GM21619 (cell line): ENCODE data around the gene ABCC3.

Experiments
- ATAC-seq: cut with Tn5 transposase; IDR thresholded peaks from one replicate; pipeline ENCODE4 v1.9.1; 2021; ENCODE audit not compliant: unreplicated experiment

ABCC3 gene

DNA sequence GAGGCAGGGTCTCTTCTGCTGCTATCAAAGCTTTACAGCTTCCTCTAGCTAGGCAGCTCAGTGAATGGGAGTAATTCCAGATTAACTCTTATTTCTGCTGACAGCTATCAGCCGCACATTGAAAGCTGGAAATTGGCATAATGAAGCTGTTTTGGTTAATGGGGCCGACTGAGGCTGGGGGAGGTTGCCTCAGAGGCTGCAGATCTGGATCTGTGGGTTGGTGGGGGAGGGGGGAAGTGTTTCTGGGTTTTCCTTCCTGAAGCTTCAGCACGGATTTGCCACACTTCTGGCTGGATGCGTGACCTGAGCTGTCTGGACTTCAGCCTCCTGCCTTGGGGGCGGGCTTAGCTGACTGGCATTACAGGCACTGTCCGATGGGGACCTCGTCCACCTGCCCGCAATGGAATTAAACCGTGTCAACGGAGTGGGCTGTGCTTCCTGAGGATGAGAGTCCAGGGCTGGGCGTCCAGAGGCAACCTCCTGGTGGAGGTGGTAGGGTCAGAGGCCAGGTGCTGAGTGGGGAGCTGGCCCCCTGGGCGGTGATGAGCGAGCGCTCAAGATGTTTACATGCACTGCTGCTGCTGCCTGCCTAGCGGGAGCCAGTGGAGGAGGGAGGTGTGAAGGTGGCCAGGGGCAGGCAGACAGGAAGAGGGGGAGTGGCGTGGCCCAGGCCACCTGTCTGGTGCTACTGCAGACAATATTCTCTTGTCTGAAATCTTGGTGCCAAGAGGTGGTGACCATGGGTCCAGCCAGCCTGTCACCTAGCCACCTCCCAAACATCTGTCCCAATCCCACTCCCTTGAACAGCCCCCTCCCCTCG lies 6.7 kb upstream of the ABCC3 start:
- no peak for ATAC-seq

DNA sequence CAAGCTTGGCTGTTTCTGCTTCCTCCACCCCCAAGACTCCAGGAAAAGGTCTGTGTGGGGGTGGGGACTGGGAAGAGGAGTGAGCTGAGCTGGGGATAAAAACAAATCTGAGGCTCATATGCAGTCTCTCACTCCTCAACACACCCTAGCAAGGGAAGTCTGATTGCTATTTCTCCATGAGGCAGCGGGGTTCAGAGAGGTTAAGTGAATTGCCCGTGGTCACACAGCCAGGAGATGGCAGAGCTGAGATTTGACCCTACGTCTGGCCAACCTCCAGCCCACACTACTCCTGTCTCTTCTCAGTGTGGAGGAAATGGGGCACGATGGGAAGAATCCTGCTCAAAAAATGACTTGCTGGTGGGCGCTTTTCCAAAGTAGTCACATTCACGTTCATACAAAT lies 4.8 kb upstream of the ABCC3 start:
- ATAC-seq: no peak

DNA sequence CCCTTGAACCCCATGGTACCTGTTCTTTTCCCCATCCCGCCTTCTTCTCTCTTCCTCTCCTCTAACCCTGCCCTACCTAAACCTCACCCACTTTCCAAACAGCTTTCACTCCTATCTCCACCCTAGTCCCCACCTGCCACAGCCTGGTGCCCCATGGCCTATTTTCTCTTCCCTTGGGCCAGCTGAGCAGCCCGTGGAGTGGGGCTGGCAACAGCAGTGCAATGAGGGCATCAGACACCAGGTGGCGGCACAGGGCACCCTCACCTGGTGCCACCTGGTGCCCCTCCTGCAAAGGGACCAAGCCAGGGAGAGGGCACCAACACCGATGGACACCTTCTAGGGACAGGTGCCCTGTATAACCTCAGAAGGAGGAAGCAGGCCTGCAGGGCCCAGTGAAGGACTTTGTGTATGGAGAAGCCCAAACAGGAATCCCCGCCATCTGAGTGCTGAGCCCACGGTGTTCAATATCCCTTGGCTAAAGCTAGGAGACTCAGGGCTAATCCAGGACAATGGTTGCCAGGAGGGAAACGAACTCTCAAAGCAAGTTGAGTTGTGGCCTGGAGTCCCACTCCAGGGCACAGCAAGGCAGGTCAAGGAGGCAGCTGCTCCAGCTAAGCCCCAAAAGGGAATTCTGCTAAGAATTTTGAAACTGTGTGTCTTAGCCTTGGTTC lies 4.0 kb upstream of the ABCC3 start:
- ATAC-seq: no peak

DNA sequence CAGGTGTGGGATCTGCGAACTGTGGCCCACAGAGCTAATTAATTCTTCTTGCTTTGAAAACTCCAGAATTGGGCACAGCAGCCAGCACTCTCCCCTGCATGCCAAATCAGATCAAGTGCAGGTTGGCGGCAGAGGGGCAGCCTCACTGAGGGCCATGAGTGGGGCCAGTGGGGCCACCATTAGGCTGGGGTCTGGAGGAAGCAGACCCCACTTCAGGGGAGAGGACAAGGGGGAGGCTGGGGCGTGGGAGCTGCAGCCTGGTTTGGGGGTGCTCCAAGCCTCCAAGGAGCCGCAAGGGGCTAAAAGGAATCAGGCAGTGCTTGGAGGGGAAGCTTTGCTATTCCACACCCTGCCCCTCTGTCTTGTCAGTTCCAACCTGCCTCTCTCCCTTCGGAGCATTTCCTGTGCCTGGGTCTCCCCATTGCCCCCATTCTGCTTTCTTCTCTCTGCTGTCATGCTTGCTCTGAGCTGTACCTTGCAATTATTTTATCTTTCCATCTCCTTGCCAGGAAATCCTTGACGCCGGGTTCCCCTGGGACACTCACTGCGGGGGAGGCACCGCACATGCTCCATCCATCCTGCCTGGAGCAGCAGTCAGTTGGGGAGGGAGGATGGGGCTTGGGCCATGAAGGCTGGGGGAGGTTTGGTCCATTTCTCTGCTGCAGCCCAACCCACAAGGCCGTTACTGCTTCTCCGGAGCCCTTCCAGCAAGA lies 3.3 kb upstream of the ABCC3 start:
- no peak for ATAC-seq

DNA sequence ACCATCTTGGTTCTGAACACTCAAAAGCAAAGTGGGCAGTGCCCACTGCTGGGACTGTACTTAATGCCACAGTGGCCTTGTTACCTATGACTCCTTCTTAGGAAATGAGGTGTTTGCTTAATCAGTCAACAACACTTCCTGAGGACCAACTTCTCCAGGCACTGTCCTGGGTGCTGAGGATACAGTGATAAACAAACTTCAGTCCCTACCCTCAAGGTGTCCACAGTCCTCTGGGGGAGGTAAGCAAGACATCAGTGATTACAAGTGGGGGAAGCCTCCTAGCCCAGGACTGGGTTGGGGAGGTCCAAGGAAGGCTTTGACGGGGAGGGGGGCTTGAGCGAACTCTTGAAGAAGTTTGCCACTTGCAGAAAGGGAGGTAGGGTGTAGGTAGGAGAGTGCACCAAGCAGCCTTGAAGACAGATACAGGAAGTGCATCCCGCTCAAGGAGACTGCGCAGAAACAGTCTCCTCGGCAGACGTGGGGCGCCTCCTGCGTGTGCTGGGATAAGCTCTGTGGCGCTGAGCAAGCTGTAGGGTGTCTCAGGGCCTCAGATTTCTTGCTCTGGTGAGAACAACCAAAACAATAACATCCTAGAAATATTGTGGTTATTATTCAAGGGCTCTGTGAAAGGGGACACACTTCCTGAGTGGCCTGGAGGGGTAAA lies 2.6 kb upstream of the ABCC3 start:
- no peak for ATAC-seq

DNA sequence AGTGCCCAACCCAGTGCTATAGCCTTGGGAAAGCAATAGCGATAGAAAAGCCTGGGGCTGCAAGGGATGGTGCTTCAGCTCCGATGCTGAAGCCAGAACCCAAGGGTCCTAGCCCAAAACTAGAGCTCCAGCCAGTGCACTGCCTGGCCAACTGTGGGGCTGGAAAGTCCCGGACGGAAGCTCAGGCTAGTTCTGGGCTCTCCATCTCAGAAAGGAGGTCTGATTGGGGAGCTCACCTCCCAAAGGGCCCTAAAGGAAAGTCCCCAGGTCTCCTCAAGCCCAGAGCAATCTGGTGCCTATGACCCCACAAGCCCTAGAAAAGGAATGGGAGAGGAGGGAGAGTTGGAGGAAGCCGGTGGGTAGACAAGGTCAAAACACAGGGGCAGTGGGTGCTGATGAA lies 2.0 kb upstream of the ABCC3 start:
- no peak for ATAC-seq

DNA sequence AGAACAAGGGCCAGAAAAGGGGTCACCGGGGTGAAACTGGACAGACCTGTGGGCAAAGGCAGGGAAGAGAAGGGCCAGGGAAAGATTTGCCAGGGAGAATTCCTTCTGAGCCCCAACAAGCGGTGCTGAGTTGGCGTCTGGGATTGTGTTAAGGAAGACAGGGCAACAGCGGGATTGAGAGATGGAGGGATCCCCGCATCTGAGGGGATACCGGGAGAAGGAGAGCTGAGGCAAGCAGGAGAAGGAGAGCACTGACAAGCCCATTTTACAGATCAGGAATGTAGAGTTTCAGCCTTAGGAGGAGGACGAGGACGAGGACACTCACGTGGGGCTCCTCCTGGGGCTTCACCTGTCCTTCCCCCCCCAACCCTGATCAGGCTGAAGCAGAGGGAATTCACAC lies 998 bp upstream of the ABCC3 start:
- no peak for ATAC-seq

DNA sequence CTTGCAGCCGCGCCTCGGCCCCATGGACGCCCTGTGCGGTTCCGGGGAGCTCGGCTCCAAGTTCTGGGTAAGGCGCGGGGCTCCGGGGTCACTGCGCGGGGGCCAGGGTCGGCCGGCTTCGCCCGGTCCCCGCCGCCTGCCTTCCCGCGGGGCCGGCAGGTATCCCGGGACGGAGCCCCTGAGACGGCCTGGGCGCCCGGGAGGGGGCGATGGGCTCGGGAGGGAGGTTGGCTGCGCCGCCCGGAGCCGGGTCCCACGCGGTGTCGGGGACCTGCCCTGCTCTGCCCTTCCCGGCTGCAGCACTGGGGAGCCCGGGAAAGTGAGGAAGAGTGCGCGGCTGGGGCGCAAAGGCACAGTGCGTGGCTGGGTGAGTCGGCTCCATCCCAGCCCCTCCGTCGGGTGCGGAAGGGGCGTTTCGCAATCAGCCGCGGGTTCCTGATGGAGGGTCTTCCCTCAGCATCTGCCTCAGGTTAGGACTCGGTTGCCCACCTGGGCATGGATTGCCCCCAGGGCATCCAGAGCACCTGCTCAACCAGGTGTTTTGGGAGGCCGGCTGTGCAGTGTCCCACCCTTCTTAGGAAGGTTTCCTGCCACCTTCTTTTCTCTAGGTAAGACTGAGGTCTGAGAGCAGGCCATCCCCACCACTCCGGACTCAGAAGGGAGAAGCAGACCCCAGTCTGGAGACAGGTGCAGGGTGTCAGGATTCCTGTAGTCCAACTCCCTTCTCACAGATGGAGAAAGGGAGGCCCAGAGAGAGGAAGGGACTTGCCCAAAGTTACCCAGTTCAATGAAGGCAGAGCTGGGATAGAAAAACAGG lies 442 bp downstream of the ABCC3 start:
- no peak for ATAC-seq

DNA sequence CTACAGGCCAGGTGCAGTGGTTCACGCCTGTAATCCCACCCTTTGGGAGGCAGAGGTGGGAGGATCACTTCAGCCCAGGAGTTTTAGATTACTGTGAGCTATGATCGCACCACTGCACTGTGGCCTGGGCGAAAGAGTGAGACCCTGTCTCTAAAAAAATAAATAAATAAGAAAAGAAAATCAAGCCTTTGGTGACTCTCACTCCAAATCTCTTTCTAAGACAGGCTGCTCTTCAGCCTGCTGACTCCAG lies 976 bp downstream of the ABCC3 start:
- ATAC-seq: no peak

DNA sequence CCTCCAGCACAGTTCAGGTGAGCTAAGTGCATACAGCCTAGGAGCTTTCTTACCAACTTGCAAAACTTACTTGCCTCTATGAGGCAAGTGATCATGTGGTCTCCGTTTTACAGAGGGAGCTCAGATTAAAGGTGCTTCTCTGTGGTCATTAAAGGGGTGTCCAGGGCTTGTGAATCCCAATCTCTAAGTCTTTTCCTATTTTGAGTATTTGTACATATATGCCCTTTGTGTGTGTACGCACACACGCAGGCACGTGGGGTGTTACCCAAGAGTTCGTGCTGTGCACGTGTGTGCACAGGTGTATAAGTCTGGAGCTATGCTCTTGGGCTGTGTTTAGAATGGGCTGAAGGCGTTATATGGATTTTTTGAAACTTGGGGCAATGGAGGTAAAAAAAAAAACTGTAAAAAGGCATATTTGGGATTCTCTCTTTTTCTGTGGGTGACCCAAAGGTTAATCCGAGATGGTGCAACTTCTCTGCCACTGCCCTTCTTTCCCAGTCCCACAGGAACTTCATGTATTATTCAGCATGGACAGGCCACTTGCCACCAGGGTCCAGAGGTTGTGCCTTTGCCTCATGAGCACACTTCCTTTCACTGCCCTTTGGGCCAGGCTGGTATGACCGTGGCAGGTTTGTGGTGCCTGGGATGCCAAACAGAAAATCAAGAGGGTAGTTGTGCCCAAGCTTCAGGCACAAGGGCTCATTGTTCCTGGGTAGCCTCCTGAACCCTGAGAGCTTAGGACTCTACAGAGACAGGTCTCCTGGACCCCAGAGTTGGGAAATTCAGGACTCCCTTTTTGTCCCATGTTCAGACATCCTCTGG lies 1.5 kb downstream of the ABCC3 start:
- ATAC-seq: no peak

DNA sequence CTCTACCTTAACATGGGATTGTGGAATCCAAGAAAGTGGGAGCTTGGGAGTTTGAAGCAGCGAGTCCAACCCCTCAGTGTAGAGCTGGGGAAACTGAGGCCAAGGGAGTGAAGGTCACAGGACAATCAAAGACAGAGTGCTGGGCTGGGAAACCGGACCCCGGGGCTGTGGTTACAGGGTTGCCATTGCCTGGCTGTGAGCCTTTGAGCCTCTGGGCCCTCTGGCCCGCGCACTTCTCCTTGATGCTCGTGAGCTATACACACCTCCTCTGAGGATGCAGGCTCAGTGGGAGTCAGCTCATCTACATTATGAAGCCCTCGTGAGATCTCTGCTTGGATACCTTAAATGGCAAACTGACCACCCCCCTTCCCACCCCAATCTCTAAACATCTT lies 2.1 kb downstream of the ABCC3 start:
- no peak for ATAC-seq

DNA sequence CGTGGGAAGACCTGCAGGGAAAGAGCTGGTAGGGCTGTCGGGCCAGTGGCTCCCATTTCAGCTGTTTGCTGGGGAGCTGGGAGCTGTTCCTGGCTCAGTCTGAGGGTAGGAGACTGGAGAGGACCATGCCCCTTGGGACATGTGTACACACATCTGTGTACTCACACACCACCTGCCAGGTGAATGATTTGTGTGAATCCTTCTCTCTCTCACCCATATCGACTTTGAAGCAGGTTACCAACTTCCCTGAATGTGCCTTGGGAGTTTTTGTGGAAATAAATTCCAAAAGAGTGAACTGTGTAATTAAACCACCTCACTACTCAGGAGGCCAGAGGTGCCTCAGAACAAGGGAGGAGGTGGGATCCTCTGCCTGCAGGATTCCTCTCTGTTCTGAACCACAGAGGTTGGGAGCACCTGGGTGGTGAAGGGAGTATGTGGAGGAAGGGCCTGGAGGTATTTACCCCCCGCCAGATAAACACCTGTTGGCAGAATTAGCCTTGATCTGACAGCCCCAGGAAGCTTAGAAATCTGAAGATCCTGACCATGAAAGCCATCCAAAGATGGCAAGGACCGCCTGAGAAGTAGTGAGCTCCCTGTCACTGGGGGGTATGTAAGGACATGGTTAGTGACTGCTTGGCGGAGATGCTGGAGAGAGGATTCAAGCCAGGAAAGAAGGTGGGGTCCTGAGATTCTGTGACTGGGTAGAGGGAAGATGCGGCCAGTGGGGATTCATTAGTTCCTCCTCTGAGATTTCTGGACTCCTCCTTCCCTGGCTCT lies 3.3 kb downstream of the ABCC3 start:
- no peak for ATAC-seq

DNA sequence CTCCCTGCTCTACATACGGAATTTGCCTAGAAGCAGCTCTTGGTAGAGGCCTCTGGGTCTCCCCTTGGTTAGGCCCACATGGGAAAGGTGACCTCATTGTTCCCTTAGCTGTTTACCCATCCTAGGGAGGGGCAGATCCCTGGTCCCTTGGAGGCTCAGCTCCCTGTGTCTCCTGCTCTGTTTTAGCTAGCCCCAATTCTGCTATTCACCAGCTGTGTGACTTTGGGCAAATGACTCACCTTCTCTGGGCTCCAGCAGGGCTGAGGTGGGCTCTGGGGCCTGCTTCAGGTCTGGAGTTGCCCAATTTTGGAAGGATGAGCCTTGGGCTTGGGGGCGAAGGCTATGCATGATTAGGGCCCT lies 3.9 kb downstream of the ABCC3 start:
- no peak for ATAC-seq

DNA sequence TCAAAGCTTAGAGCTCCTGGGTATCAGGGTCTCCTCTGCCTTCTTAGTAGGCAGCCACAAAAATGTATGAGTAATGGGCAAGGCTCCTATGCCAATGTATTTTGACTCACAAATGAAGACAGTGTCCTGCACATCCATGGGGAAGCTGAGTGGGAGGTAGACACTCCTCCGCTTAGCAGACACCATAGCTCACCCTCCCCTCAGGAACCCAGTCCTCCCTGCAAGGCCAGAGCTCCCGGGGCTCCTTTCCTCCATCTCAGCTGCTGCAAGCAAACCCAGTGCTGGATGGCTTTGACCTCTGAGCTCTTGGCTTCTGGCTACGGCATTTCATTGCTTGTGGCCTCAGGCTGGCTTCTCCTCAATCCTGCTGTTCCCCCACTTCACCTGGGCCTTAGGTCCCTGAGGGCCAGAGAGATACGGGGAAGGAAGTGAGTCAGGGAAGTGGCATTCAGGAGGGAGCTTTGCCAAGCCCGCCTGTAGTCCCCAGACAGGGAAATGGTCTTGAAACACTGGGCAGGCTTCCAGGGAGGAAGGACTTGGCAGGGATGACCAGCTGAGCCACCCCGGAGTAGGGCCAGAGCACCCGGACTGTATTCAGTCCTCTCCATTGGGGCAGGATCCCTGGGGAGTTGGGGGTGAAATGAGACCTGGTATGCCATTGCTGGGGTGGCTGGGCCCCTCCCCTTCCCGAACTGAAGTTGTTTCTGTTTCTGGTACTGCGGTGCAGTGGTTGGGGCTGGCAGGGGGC lies 4.5 kb downstream of the ABCC3 start:
- no peak for ATAC-seq

DNA sequence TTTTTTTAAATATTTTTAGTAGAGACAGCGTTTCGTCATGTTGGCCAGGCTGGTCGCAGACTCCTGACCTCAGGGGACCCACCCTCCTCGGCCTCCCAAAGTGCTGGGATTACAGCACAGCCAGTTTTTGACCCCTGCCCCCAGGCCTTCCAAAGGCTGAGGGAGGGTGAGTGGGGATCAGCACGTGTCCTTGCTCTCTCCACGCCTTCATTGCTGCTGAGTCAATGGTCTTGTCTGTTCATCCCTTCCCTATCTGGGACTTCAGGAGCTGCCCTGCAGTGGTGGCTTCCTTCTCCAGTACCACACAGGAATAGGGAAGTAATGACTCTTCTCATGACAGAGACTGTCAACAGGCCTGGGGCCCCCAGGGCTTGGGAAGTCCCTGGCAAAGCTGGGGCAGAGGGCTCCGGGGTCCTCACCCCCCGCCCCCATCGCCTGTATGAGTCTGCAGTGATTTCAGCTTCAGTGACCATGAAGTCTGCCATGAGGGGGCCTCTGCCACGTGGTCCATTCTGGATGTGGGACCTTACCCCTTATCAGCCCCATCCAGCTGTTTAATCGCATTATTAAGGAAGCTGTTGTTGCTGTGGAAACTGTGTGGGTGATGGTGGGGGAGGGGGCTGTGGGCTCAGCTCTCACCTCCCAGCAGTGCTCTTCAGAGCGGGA lies 6.1 kb downstream of the ABCC3 start:
- no peak for ATAC-seq

DNA sequence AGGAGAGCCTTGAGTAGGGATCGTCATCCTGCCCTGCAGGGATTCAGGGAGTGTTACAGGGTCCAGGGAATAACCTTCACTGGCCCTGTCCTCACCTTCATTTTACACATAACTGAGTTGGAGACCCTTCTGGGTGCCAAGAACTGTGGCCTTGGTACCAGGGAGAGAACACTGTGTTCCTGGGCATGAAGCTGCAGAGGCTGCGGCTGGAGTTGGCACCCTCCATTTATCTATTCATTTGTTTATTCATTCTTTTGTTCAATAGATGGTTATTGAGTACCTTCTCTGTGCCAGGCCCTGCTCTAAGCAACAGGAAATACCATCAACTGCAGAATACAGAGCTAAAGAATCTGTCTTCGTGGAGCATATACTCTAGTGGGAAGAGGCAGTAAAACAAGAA lies 6.7 kb downstream of the ABCC3 start:
- ATAC-seq: no peak

DNA sequence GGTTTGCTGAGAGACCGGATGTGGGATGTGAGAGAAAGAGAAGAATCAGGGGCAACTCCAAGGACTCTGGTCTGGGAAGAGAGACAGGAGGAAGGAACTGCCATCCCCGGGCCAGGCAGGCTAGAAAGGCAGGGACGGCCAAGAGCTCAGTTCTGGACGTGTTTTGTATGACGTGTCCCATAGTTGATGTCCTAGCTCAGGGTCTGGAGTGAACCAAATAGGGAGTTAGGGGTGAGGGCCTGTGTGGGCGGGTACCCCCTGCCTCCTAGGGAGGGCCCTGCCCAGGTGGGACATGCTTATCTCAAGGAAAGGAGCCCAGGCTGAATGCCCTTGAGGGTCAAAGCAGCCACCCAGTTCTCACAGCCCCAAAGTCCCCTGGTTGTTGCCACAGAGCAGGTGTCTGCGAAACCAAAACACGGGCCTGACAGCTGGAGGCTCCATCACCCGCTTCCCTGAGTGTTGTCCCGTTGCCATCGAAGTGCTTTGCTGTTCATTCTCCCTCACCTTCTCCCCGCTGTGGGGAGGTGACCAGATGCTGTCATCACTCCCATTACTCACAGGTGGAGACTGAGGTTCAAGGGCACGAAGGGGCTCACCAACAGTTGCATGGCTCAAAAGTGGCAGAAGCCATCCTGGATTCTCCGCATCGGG lies 7.5 kb downstream of the ABCC3 start:
- ATAC-seq: no peak
